HFFc6 (cell line): ENCODE measurements around the gene C12orf57. TPM values are rescaled to one million over a fixed set of nuclear protein-coding genes. Genes with fewer than 3 reads are reported as not detected.

Source experiments
- DNase-seq: peaks from one replicate; pipeline ENCODE4 v3.0.0-alpha.2; 2018
- H3K27ac Mint-ChIP-seq: 2 replicates; pipeline ENCODE4 v1.8.0; 2020; ENCODE audit warnings: mild to moderate bottlenecking, mixed read lengths
- H3K27me3 Mint-ChIP-seq: 2 replicates; pipeline ENCODE4 v1.8.0; 2021; ENCODE audit warnings: mild to moderate bottlenecking, moderate library complexity, mixed read lengths; ENCODE audit not compliant: insufficient read depth
- H3K36me3 Mint-ChIP-seq: 2 replicates; pipeline ENCODE4 v1.8.0; 2021; ENCODE audit warnings: low read depth, mixed read lengths
- H3K4me1 Mint-ChIP-seq: 2 replicates; pipeline ENCODE4 v1.8.0; 2020; ENCODE audit warnings: low read depth, mixed read lengths
- H3K4me3 Mint-ChIP-seq: 2 replicates; pipeline ENCODE4 v1.8.0; 2020; ENCODE audit warnings: mild to moderate bottlenecking, moderate library complexity, mixed read lengths
- H3K9me3 Mint-ChIP-seq: 2 replicates; pipeline ENCODE4 v1.8.0; 2020; ENCODE audit warnings: mild to moderate bottlenecking, mixed read lengths
- total RNA-seq, 6 experiments: library from RNA; stranded (reverse); fragmentation: NEBNext Ultra II Directional; extraction: Animal tissue kit (Norgen Biotek cat#: 25700); gene quantifications; 2 replicates in 1 of 6; 3 replicates in 5 of 6; pipeline ENCODE4 v1.2.3, GENCODE V29; 2021
- TF ChIP-seq, protein P1 (sequence below): fragments of 200-600 bp; sonication (generic); IDR thresholded peaks from 2 replicates; pipeline ENCODE4 v1.5.0; 2021; ENCODE audit warnings: antibody characterized with exemption, mild to moderate bottlenecking

The C12orf57 gene
- total RNA-seq, 6 experiments from 2014 or later, result 115 to 131 (median 123) TPM

DNA sequence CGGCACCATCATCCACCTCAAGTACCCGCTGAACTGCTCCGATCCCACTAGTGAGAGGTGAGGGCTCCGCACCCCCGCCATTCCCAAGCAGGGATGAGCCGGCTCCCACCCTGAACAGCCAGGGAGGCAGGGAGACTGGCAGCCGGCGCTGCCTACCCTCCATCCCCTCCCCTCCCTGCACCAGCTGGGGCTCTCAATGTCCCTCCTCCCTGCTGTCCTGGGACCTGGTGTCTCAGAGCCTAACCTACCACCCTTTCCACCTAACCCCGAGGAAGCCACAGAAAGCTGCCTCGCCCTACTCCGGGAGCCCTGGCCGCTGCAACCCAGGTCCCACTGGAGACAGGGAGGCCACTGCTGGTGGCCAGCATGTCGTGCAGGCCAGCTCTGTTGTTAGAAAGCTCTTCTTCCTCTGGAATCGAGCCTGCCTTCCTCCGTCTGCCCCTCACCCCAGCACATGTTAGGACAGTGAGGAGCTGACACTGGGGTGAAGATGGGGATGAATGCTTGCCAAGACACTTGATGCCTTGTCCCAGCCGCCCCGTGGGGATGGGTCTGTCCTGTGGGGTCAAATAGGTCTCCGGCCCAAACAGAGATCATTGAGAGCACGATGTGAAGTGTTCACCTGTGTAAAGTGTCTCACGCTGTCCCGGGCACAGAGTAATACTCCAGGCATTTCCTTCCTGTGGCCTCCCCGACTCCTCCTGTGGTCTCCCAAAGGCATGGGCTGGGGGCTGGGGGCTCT lies 8.5 kb downstream of the C12orf57 start:
- no peak for DNase-seq
- Mint-ChIP-seq H3K36me3 (no peaks in the 10 kb centered on the region), H3K27ac (no peak overlapping the region), H3K4me1 (peaks cover 7% of the 10 kb centered on the region; the same call in 1 of the 2 replicates), H3K9me3 (no peaks in the 10 kb centered on the region), H3K4me3 (no peak overlapping the region), H3K27me3 (peaks cover 2% of the 10 kb centered on the region)
- TF ChIP-seq, protein P1, sequence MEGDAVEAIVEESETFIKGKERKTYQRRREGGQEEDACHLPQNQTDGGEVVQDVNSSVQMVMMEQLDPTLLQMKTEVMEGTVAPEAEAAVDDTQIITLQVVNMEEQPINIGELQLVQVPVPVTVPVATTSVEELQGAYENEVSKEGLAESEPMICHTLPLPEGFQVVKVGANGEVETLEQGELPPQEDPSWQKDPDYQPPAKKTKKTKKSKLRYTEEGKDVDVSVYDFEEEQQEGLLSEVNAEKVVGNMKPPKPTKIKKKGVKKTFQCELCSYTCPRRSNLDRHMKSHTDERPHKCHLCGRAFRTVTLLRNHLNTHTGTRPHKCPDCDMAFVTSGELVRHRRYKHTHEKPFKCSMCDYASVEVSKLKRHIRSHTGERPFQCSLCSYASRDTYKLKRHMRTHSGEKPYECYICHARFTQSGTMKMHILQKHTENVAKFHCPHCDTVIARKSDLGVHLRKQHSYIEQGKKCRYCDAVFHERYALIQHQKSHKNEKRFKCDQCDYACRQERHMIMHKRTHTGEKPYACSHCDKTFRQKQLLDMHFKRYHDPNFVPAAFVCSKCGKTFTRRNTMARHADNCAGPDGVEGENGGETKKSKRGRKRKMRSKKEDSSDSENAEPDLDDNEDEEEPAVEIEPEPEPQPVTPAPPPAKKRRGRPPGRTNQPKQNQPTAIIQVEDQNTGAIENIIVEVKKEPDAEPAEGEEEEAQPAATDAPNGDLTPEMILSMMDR, result no peak

DNA sequence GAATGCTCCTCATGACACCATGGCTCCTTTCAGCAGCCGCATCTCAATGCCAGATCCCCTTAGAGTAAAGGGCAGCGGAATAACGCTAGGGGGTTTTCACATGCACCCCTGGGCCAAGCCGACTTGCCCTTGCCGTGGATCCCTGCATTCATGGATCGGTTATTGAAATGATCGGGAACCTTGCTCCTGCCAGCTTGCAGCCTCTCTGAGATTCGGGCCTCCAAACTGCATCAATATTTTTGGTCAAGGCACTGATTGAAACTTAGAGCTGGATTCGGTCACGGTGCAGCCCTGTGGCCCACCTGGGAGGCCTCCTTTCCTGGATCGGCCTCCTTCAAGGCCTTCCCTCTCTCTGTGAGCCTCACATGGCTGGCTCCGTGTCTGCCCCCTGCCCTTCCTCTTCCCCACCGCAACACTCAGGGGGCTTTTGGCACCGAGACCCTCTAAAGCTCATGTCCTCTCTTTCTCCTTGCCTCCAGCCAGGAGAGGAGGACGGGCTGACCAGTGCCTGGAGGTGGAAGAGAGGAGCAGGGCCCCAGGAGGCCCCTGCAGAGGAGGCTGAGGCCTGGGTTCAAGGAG lies 9.1 kb downstream of the C12orf57 start:
- Mint-ChIP-seq H3K4me3 (no peak overlapping the region), H3K36me3 (no peaks in the 10 kb centered on the region), H3K4me1 (peaks cover 7% of the 10 kb centered on the region; the same call in 1 of the 2 replicates), H3K9me3 (no peaks in the 10 kb centered on the region), H3K27ac (no peak overlapping the region), H3K27me3 (peaks cover 2% of the 10 kb centered on the region)
- TF ChIP-seq, protein P1, result no peak
- no peak for DNase-seq

DNA sequence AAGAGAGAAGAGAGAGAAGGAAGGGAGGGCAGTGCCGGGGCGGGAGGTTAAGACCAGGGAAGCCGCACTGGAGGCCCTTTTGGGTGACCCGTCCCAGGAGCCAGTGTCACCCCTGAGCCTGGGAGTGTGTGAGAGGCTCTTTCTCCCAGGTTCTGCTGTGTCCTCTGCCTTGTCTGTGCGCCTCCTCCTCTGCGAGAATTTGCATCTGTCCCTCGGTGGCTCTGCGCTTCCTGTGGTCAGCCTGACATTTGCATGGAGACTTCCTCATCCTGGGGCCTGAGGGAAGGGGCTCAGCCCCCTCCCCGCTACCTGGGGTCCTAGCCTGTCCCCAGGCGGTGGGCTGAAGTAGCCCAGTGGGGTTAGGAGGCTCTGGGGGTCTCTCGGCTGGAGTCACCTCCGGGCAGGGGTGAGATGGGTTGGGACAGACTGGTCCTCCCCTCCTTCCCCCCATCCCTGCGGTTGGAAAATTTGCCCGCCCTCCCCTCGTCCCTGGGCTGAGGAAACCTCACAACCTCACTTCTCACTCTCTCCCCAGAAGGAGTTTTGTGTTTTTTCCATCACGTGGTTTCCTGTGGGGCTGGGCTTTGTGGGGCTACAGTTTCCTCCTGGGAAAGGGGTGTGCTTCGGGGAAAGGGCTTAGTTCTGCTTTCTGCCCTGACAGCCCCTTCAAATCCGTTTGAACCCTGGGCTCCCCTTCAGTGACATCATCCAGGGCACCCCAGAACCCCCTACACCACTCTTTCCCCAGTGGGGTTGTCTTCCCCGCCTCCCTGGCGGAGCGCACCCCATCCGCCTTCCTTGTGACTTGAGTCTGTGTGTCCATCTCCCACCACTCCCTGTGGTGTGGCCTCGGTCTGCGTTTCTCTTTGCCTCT lies 9.9 kb downstream of the C12orf57 start:
- no peaks in the 10 kb centered on the region for H3K9me3 Mint-ChIP-seq
- H3K4me1 Mint-ChIP-seq, result peaks cover 7% of the 10 kb centered on the region; the same call in 1 of the 2 replicates
- H3K27ac Mint-ChIP-seq, result no peak overlapping the region
- no peaks in the 10 kb centered on the region for H3K36me3 Mint-ChIP-seq
- TF ChIP-seq, protein P1, result no peak
- no peak for DNase-seq
- no peak overlapping the region for H3K4me3 Mint-ChIP-seq
- H3K27me3 Mint-ChIP-seq, result peaks cover 2% of the 10 kb centered on the region

DNA sequence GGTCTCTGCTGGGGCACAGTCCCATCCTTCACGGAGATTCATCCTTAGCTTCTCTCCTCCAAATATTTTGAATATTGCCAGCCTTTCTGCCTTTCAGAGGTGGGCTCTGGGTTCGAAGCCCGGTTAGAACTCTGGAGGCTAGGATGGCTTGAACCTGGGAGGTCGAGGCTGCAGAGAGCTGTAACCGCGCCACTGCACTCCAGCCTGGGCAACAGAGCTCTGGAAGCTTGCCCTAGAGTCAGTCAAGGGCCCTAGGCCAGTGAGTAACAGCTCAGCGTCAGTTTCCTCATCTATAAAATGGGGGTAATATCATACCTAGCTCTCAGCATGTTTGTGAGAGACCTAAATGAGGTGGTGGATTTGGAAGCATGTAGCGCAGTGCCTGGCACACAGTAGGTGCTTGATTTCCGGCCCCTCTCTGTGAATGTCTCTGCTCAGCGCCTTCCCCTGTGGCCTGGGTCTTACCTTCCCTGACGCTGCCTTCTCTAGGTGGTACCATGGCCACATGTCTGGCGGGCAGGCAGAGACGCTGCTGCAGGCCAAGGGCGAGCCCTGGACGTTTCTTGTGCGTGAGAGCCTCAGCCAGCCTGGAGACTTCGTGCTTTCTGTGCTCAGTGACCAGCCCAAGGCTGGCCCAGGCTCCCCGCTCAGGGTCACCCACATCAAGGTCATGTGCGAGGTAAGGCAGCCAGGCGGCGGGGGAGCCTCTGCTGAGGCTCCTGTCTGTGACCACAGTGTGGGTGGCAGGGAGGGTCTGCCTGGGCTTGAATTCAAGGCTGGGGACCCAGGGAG lies 10.7 kb downstream of the C12orf57 start:
- H3K9me3 Mint-ChIP-seq, result no peaks in the 10 kb centered on the region
- H3K27ac Mint-ChIP-seq, result no peak overlapping the region
- TF ChIP-seq, protein P1, result no peak
- H3K4me3 Mint-ChIP-seq, result no peak overlapping the region
- H3K36me3 Mint-ChIP-seq, result no peaks in the 10 kb centered on the region
- DNase-seq, result no peak
- peaks cover 2% of the 10 kb centered on the region for H3K27me3 Mint-ChIP-seq
- peaks cover 7% of the 10 kb centered on the region; the same call in 1 of the 2 replicates for H3K4me1 Mint-ChIP-seq
